PFSK-1 (cell line): ENCODE data around the gene PAK2.

Experiments
- POLR2AphosphoS5 ChIP-seq: IDR thresholded peaks from 2 replicates; pipeline ENCODE4 v1.6.1; 2012; ENCODE audit warnings: low read depth, mild to moderate bottlenecking, control low read depth, low read length, moderate library complexity
- REST ChIP-seq, 2 experiments: IDR thresholded peaks; 2 replicates each; pipeline versions ENCODE4 v1.6.1 to v1.8.0; 2011 to 2012; ENCODE audit warnings: low read depth in 2 of 2, low read length in 2 of 2, control low read depth in 1 of 2, inconsistent platforms in 1 of 2, mild to moderate bottlenecking in 1 of 2, moderate library complexity in 1 of 2; ENCODE audit not compliant: insufficient read depth in 1 of 2
- SIN3A ChIP-seq: IDR thresholded peaks from 2 replicates; pipeline ENCODE4 v1.6.1; 2012; ENCODE audit warnings: mild to moderate bottlenecking, low read length, moderate library complexity, borderline replicate concordance; ENCODE audit not compliant: insufficient read depth
- TAF1 ChIP-seq: IDR thresholded peaks from 2 replicates; pipeline ENCODE4 v1.6.1; 2012; ENCODE audit warnings: low read length, control low read depth, borderline replicate concordance; ENCODE audit not compliant: insufficient read depth

- TF ChIP-seq REST (IDR thresholded peaks at IDR 0.05; ENCODE audit: insufficient read depth in 1 of 2, low read depth in 2 of 2, low read length in 2 of 2) (no peak), POLR2AphosphoS5 (no peak), TAF1 (no peak), SIN3A (no peak)
These were observed 39.9 kb upstream of the PAK2 start for GRCh38 chr3:196699749-196700148.
